HG03442 (cell line): ENCODE data around the gene FSTL1.
A peak's percentile ranks its signal among the peaks of the same experiment; 100 is the strongest.

Source experiments
- ATAC-seq: cut with Tn5 transposase; IDR thresholded peaks from one replicate; pipeline ENCODE4 v1.9.1; 2021; ENCODE audit warnings: mild to moderate bottlenecking, moderate library complexity; ENCODE audit not compliant: unreplicated experiment

The FSTL1 gene

GRCh38 chr3:120450600-120451271 lies at the start of gene FSTL1:
Gene FSTL1, minus strand, starts transcription at chr3:120450992. Its CDS starts 246 bp downstream, at chr3:120450746.
- ATAC-seq: peak; percentile 42

- no peak for ATAC-seq
Observed at GRCh38 chr3:120498556-120499346, 48.0 kb upstream of the FSTL1 start.

GRCh38 chr3:120497818-120498217 lies 47.0 kb upstream of the FSTL1 start:
- no peak for ATAC-seq

GRCh38 chr3:120497336-120497735 lies 46.5 kb upstream of the FSTL1 start:
- ATAC-seq: no peak

GRCh38 chr3:120496278-120497002 lies 45.6 kb upstream of the FSTL1 start:
- no peak for ATAC-seq

GRCh38 chr3:120495809-120496208 lies 45.0 kb upstream of the FSTL1 start:
- no peak for ATAC-seq

- ATAC-seq: no peak
Observed at GRCh38 chr3:120492103-120492502, 41.3 kb upstream of the FSTL1 start.

- no peak for ATAC-seq
Observed at GRCh38 chr3:120489421-120489820, 38.6 kb upstream of the FSTL1 start.

- no peak for ATAC-seq
Observed at GRCh38 chr3:120488296-120488695, 37.5 kb upstream of the FSTL1 start.

- no peak for ATAC-seq
Observed at GRCh38 chr3:120487191-120487650, 36.4 kb upstream of the FSTL1 start.

- ATAC-seq: no peak
Observed at GRCh38 chr3:120481081-120481480, 30.3 kb upstream of the FSTL1 start.

- ATAC-seq: no peak
Observed at GRCh38 chr3:120477781-120478180, 27.0 kb upstream of the FSTL1 start.

- ATAC-seq: no peak
Observed at GRCh38 chr3:120475722-120476377, 25.1 kb upstream of the FSTL1 start.

GRCh38 chr3:120473896-120474675 lies 23.3 kb upstream of the FSTL1 start:
- no peak for ATAC-seq

- no peak for ATAC-seq
Observed at GRCh38 chr3:120473389-120473788, 22.6 kb upstream of the FSTL1 start.

GRCh38 chr3:120472121-120472844 lies 21.5 kb upstream of the FSTL1 start:
- no peak for ATAC-seq

GRCh38 chr3:120471643-120472042 lies 20.9 kb upstream of the FSTL1 start:
- ATAC-seq: no peak

- ATAC-seq: no peak
Observed at GRCh38 chr3:120470870-120471269, 20.1 kb upstream of the FSTL1 start.

- ATAC-seq: no peak
Observed at GRCh38 chr3:120469882-120470301, 19.1 kb upstream of the FSTL1 start.

GRCh38 chr3:120469440-120469839 lies 18.6 kb upstream of the FSTL1 start:
- ATAC-seq: no peak
